SK-N-SH (cell line): ENCODE measurements around the gene PRKCD. TPM values are rescaled to one million over a fixed set of nuclear protein-coding genes. Genes with fewer than 3 reads are reported as not detected.

Source experiments
- CTCF ChIA-PET: fragments of 300-600, 350-600 bp; formaldehyde crosslinking; extraction: SDS; loops from one replicate; lab custom pipeline; 2021; lab: Yijun Ruan, JAX
- POLR2A ChIA-PET: fragments of 350-600 bp; sonication (Branson Sonifier 250); formaldehyde crosslinking; extraction: SDS; loops from one replicate; lab custom pipeline; 2020; ENCODE audit warnings: antibody characterized with exemption, inconsistent platforms; lab: Yijun Ruan, JAX
- DNase-seq: peaks from one replicate; pipeline ENCODE4 v3.0.0; 2012
- H2AFZ ChIP-seq: fragments of 200-600 bp; sonication (generic); 2 replicates; pipeline ENCODE4 v1.8.1; 2016; ENCODE audit warnings: antibody characterized with exemption, mild to moderate bottlenecking, low read depth
- H3F3A ChIP-seq: fragments of 200-600 bp; sonication (generic); replicated peaks from 2 replicates; pipeline ENCODE3; 2016; ENCODE audit warnings: antibody characterized with exemption, mild to moderate bottlenecking; ENCODE audit not compliant: insufficient read depth
- H3K27ac ChIP-seq, 2 experiments: fragments of 200-500 bp in 1 of 2; fragments of 200-600 bp in 1 of 2; sonication (Bioruptor generic) in 1 of 2; sonication (generic), shearing (Covaris generic) in 1 of 2; 2 replicates each; pipeline versions ENCODE4 v1.5.1 to v1.6.1; 2014 to 2016; ENCODE audit warnings: low read depth in 2 of 2, inconsistent platforms in 1 of 2, low read length in 1 of 2, mild to moderate bottlenecking in 1 of 2, mixed read lengths in 1 of 2
- H3K27me3 ChIP-seq: fragments of 200-600 bp; sonication (generic), shearing (Covaris generic); 2 replicates; pipeline ENCODE4 v1.6.1; 2016; ENCODE audit warnings: mixed run types; ENCODE audit not compliant: insufficient read depth
- H3K36me3 ChIP-seq, 2 experiments: fragments of 200-500 bp in 1 of 2; fragments of 200-600 bp in 1 of 2; sonication (Bioruptor generic) in 1 of 2; sonication (generic) in 1 of 2; replicated peaks in 1 of 2; 2 replicates each; pipeline versions ENCODE3 to v1.5.1; 2014 to 2016; ENCODE audit warnings: low read length in 1 of 2, mild to moderate bottlenecking in 1 of 2; ENCODE audit not compliant: insufficient read depth in 2 of 2, control insufficient read depth in 1 of 2
- H3K4me1 ChIP-seq, 2 experiments: fragments of 200-500 bp in 1 of 2; fragments of 200-600 bp in 1 of 2; sonication (Bioruptor generic) in 1 of 2; sonication (generic), shearing (Covaris generic) in 1 of 2; 2 replicates each; pipeline versions ENCODE4 v1.5.1 to v1.6.1; 2014 to 2016; ENCODE audit warnings: low read depth in 1 of 2, low read length in 1 of 2, mixed run types in 1 of 2; ENCODE audit not compliant: insufficient read depth in 2 of 2, control insufficient read depth in 1 of 2
- H3K4me2 ChIP-seq: fragments of 200-600 bp; sonication (generic), shearing (Covaris generic); 2 replicates; pipeline ENCODE4 v1.6.1; 2017; ENCODE audit warnings: mixed run types
- H3K4me3 ChIP-seq, 2 experiments: fragments of 200-500 bp in 1 of 2; fragments of 200-600 bp in 1 of 2; sonication (Bioruptor generic) in 1 of 2; sonication (generic), shearing (Covaris generic) in 1 of 2; 2 replicates each; pipeline versions ENCODE4 v1.5.1 to v1.8.1; 2014 to 2016; ENCODE audit warnings: low read depth in 2 of 2, inconsistent platforms in 1 of 2, low read length in 1 of 2, mild to moderate bottlenecking in 1 of 2, mixed read lengths in 1 of 2, moderate library complexity in 1 of 2
- H3K79me2 ChIP-seq: fragments of 200-600 bp; sonication (generic); 2 replicates; pipeline ENCODE4 v1.8.1; 2017; ENCODE audit warnings: mild to moderate bottlenecking; ENCODE audit not compliant: insufficient read depth
- H3K9ac ChIP-seq: fragments of 200-600 bp; sonication (generic); 2 replicates; pipeline ENCODE4 v1.6.1; 2017; ENCODE audit warnings: mixed run types
- H3K9me2 ChIP-seq: fragments of 200-600 bp; sonication (generic); 2 replicates; pipeline ENCODE4 v1.6.1; 2017; ENCODE audit warnings: mixed run types
- H3K9me3 ChIP-seq: fragments of 200-600 bp; sonication (generic); 2 replicates; pipeline ENCODE4 v1.6.1; 2017; ENCODE audit warnings: mixed run types, mild to moderate bottlenecking, moderate library complexity
- H4K20me1 ChIP-seq: fragments of 200-600 bp; sonication (generic); 2 replicates; pipeline ENCODE4 v1.6.1; 2017; ENCODE audit warnings: mild to moderate bottlenecking, mixed run types; ENCODE audit not compliant: insufficient read depth
- CHD2 ChIP-seq: fragments of 150-350 bp; IDR thresholded peaks from 2 replicates; pipeline ENCODE4 v1.6.1; 2018; ENCODE audit warnings: low read length; ENCODE audit not compliant: partially characterized antibody
- EP300 ChIP-seq, 2 experiments: IDR thresholded peaks; 2 replicates each; pipeline versions ENCODE4 v1.4.0 to v1.6.1; 2012; ENCODE audit warnings: borderline replicate concordance in 1 of 2, low read depth in 1 of 2, low read length in 1 of 2
- EZH2phosphoT487 ChIP-seq: fragments of 200-600 bp; sonication (generic); IDR thresholded peaks from 2 replicates; pipeline ENCODE4 v1.6.1; 2017; ENCODE audit warnings: low read depth, mixed run types, mild to moderate bottlenecking, antibody characterized with exemption, moderate library complexity, borderline replicate concordance
- FOSL2 ChIP-seq: IDR thresholded peaks from 2 replicates; pipeline ENCODE4 v1.4.0; 2012; ENCODE audit warnings: low read depth, mild to moderate bottlenecking, moderate library complexity, borderline replicate concordance
- FOXM1 ChIP-seq: IDR thresholded peaks from 2 replicates; pipeline ENCODE4 v1.4.0; 2012; ENCODE audit warnings: low read depth, mild to moderate bottlenecking
- GABPA ChIP-seq: IDR thresholded peaks from 2 replicates; pipeline ENCODE4 v1.4.0; 2012; ENCODE audit warnings: low read depth, mild to moderate bottlenecking
- GATA2 ChIP-seq: sonication (generic); formaldehyde crosslinking; IDR thresholded peaks from 2 replicates; pipeline ENCODE4 v1.5.0; 2020; ENCODE audit warnings: mild to moderate bottlenecking, missing genetic modification reagents
- IRF3 ChIP-seq: fragments of 150-350 bp; IDR thresholded peaks from 2 replicates; pipeline ENCODE4 v1.6.1; 2016; ENCODE audit warnings: mild to moderate bottlenecking, low read depth, low read length
- JUND ChIP-seq: IDR thresholded peaks from 2 replicates; pipeline ENCODE4 v1.4.0; 2012
- NFIC ChIP-seq: IDR thresholded peaks from 2 replicates; pipeline ENCODE4 v1.4.0; 2012; ENCODE audit warnings: borderline replicate concordance
- NRF1 ChIP-seq: IDR thresholded peaks from 2 replicates; pipeline ENCODE4 v1.6.1; 2012; ENCODE audit warnings: low read depth, mild to moderate bottlenecking, low read length
- RAD21 ChIP-seq: IDR thresholded peaks from 2 replicates; pipeline ENCODE4 v1.6.1; 2012; ENCODE audit warnings: mild to moderate bottlenecking, low read length
- RFX5 ChIP-seq: IDR thresholded peaks from 2 replicates; pipeline ENCODE4 v1.6.1; 2012; ENCODE audit warnings: mild to moderate bottlenecking, improper control_type of control experiment, low read length
- SIN3A ChIP-seq: IDR thresholded peaks from 2 replicates; pipeline ENCODE4 v1.6.1; 2012; ENCODE audit warnings: low read depth, mild to moderate bottlenecking, low read length, moderate library complexity, borderline replicate concordance
- TCF12 ChIP-seq: IDR thresholded peaks from 2 replicates; pipeline ENCODE4 v1.4.0; 2012
- USF1 ChIP-seq: IDR thresholded peaks from 2 replicates; pipeline ENCODE4 v1.4.0; 2012; ENCODE audit warnings: low read depth, borderline replicate concordance
- ZBTB33 ChIP-seq: IDR thresholded peaks from 2 replicates; pipeline ENCODE4 v1.4.0; 2012; ENCODE audit warnings: low read depth, borderline replicate concordance
- WGBS: methylation state at CpG from one replicate; pipeline ENCODE4 v1.1.6; 2017; ENCODE audit warnings: low lambda C conversion rate; 5-methylcytosine and 5-hydroxymethylcytosine counted together
- polyA plus RNA-seq, 3 experiments: library from polyadenylated mRNA; depleted of rRNA; stranded (reverse); fragments of >200 nt; gene quantifications; 2 replicates each; pipeline ENCODE4 v1.2.3, GENCODE V29; 2012

The PRKCD gene
- polyA plus RNA-seq, 1 of the 3 experiments (the other 2 are of a cell fraction) = 29.0 TPM

GRCh38 chr3:53164911-53165310 is 3.9 kb downstream of the PRKCD start:
- Histone ChIP-seq H2AFZ (no peak overlapping the region), H3F3A (peaks cover 4% of the 10 kb centered on the region), H3K4me3 (no peak overlapping the region), H3K4me2 (no peak overlapping the region), H3K27me3 (no peaks in the 10 kb centered on the region), H3K4me1 (peaks cover 5 to 44% of the 10 kb centered on the region in 2 experiments; a peak in 2 of 4 replicates), H4K20me1 (no peaks in the 10 kb centered on the region), H3K27ac (no peak overlapping the region)
- CTCF ChIA-PET = interaction anchor here (1.2 to 3.0 kb wide), 3 partner anchors 31 to 92 kb away, joined by 4 to 14 read pairs (median 4); no protein-coding TSS in a partner anchor
- 100% methylated on average over 3 of the region's 9 CpGs for WGBS
- TF ChIP-seq RFX5 (no peak), NRF1 (no peak), IRF3 (no peak), USF1 (no peak)
- TF ChIP-seq, all 33 proteins: peak for 0
- POLR2A ChIA-PET = interaction anchor here (0.5 kb wide), 1 partner anchor 13 kb away, joined by 3 read pairs; no protein-coding TSS in a partner anchor
- Histone ChIP-seq H3K36me3 (no peaks in the 10 kb centered on the region), H3K9ac (no peak overlapping the region), H3K79me2 (peaks cover 8% of the 10 kb centered on the region; the same call in 1 of the 2 replicates), H3K9me3 (no peaks in the 10 kb centered on the region), H3K9me2 (no peaks in the 10 kb centered on the region)
- DNase-seq = no peak

GRCh38 chr3:53166206-53166605 is 5.2 kb downstream of the PRKCD start:
- ChIA-PET CTCF (interaction anchor here (3.0 kb wide), 1 partner anchor 29 kb away, joined by 14 read pairs; no protein-coding TSS in a partner anchor), POLR2A (no interaction called here)
- H3K36me3 ChIP-seq = no peaks in the 10 kb centered on the region
- DNase-seq = no peak
- H3K4me3 ChIP-seq = no peak overlapping the region
- peaks cover 4% of the 10 kb centered on the region; the same call in 1 of the 2 replicates for H3K79me2 ChIP-seq
- no peak overlapping the region for H2AFZ ChIP-seq
- no peak overlapping the region for H3K27ac ChIP-seq
- H3K9me2 ChIP-seq = no peaks in the 10 kb centered on the region
- TF ChIP-seq EP300 (IDR thresholded peaks at IDR 0.05; ENCODE audit: borderline replicate concordance in 1 of 2, low read depth in 1 of 2, low read length in 1 of 2) (no peak), ZBTB33 (no peak), GATA2 (CRISPR knock-in tag) (no peak), EZH2phosphoT487 (no peak), IRF3 (no peak), TCF12 (no peak), FOSL2 (no peak), NFIC (no peak), SIN3A (no peak), RAD21 (no peak), JUND (no peak), CHD2 (no peak), FOXM1 (no peak), GABPA (no peak)
- H3K4me2 ChIP-seq = no peak overlapping the region
- no peaks in the 10 kb centered on the region for H3K27me3 ChIP-seq
- peaks cover 0 to 50% of the 10 kb centered on the region in 2 experiments; a peak in 1 of 4 replicates for H3K4me1 ChIP-seq
- no peaks in the 10 kb centered on the region for H3K9me3 ChIP-seq
- H3K9ac ChIP-seq = no peak overlapping the region
- H3F3A ChIP-seq = peaks cover 4% of the 10 kb centered on the region
- H4K20me1 ChIP-seq = 0 out of 2 replicates have a peak, but pooled peaks cover under 1% of the 10 kb centered on the region
- no CpG with 5 or more reads among the region's 4 CpGs for WGBS
